Caco-2 (cell line): ENCODE measurements around the gene PRR19. TPM values are rescaled to one million over a fixed set of nuclear protein-coding genes. Genes with fewer than 3 reads are reported as not detected.

Source experiments
- BruUV-seq: library from RNA; stranded (reverse); fragments of 400-500 nt; replicated peaks from 2 replicates; lab custom pipeline; 2021; lab: Mats Ljungman, UMichigan
- CTCF ChIA-PET: fragments of 300-600 bp; sonication (Branson Sonifier 250); formaldehyde crosslinking; loops from one replicate; lab custom pipeline; 2022; ENCODE audit warnings: antibody characterized with exemption; lab: Charles Lee
- POLR2A ChIA-PET: fragments of 300-600 bp; sonication (Branson Sonifier 250); formaldehyde crosslinking; loops from one replicate; lab custom pipeline; 2022; ENCODE audit warnings: antibody characterized with exemption; lab: Charles Lee
- DNase-seq, 2 experiments: peaks; one replicate each; pipeline versions ENCODE4 v3.0.0 to v3.0.0-alpha.2; 2020 to 2022
- H3K27me3 ChIP-seq: replicated peaks from 2 replicates; pipeline ENCODE4 v1.6.0; 2011; ENCODE audit warnings: low read length; ENCODE audit not compliant: control insufficient read depth, insufficient read depth
- H3K36me3 ChIP-seq: 2 replicates; pipeline ENCODE4 v1.5.1; 2011; ENCODE audit warnings: low read length; ENCODE audit not compliant: control insufficient read depth, insufficient read depth
- H3K4me1 ChIP-seq: fragments of 250-450 bp; sonication (Bioruptor Pico); 2 replicates; pipeline ENCODE4 v1.5.1; 2020; ENCODE audit warnings: mild to moderate bottlenecking
- H3K4me3 ChIP-seq: 2 replicates; pipeline ENCODE4 v1.5.1; 2011; ENCODE audit warnings: low read depth, mild to moderate bottlenecking, control low read depth, low read length
- H3K9me3 ChIP-seq: fragments of 250-450 bp; sonication (Bioruptor Pico); 2 replicates; pipeline ENCODE4 v1.5.1; 2020; ENCODE audit warnings: mild to moderate bottlenecking, moderate library complexity
- H3K27ac Mint-ChIP-seq: one replicate; pipeline ENCODE4 v1.8.0; 2022; ENCODE audit warnings: mixed read lengths; ENCODE audit not compliant: unreplicated experiment
- H3K27me3 Mint-ChIP-seq: one replicate; pipeline ENCODE4 v1.8.0; 2022; ENCODE audit warnings: mixed read lengths; ENCODE audit not compliant: insufficient read depth, unreplicated experiment
- H3K36me3 Mint-ChIP-seq: one replicate; pipeline ENCODE4 v1.8.0; 2022; ENCODE audit warnings: mild to moderate bottlenecking, mixed read lengths; ENCODE audit not compliant: insufficient read depth, unreplicated experiment
- H3K4me1 Mint-ChIP-seq: one replicate; pipeline ENCODE4 v1.8.0; 2022; ENCODE audit warnings: low read depth, mixed read lengths; ENCODE audit not compliant: unreplicated experiment
- H3K4me3 Mint-ChIP-seq: one replicate; pipeline ENCODE4 v1.8.0; 2022; ENCODE audit warnings: mild to moderate bottlenecking, moderate library complexity, mixed read lengths; ENCODE audit not compliant: unreplicated experiment
- H3K9me3 Mint-ChIP-seq: one replicate; pipeline ENCODE4 v1.8.0; 2022; ENCODE audit warnings: mixed read lengths; ENCODE audit not compliant: unreplicated experiment
- intact Hi-C: fragments of 100-400 bp; cut with micrococcal nuclease; formaldehyde crosslinking; loops from one replicate; pipeline ENCODE4 v1.10.0; 2022; ENCODE audit not compliant: unreplicated experiment
- total RNA-seq: library from RNA; stranded (reverse); gene quantifications from 2 replicates; pipeline ENCODE4 v1.2.3, GENCODE V29; 2022
- TF ChIP-seq, protein P1 (sequence below), 2 experiments: fragments of 200-600 bp in 1 of 2; IDR thresholded peaks; 1 replicate in 1 of 2; 2 replicates in 1 of 2; pipeline versions ENCODE4 v1.5.1 to v1.8.0; 2011 to 2022; ENCODE audit warnings: antibody characterized with exemption in 1 of 2, control low read depth in 1 of 2, inconsistent platforms in 1 of 2, low read depth in 1 of 2, low read length in 1 of 2, mild to moderate bottlenecking in 1 of 2, moderate library complexity in 1 of 2; ENCODE audit not compliant: insufficient read depth in 1 of 2, severe bottlenecking in 1 of 2, unreplicated experiment in 1 of 2

PRR19 gene
- total RNA-seq, 1 experiment from 2014 or later, result 2.8 TPM

DNA sequence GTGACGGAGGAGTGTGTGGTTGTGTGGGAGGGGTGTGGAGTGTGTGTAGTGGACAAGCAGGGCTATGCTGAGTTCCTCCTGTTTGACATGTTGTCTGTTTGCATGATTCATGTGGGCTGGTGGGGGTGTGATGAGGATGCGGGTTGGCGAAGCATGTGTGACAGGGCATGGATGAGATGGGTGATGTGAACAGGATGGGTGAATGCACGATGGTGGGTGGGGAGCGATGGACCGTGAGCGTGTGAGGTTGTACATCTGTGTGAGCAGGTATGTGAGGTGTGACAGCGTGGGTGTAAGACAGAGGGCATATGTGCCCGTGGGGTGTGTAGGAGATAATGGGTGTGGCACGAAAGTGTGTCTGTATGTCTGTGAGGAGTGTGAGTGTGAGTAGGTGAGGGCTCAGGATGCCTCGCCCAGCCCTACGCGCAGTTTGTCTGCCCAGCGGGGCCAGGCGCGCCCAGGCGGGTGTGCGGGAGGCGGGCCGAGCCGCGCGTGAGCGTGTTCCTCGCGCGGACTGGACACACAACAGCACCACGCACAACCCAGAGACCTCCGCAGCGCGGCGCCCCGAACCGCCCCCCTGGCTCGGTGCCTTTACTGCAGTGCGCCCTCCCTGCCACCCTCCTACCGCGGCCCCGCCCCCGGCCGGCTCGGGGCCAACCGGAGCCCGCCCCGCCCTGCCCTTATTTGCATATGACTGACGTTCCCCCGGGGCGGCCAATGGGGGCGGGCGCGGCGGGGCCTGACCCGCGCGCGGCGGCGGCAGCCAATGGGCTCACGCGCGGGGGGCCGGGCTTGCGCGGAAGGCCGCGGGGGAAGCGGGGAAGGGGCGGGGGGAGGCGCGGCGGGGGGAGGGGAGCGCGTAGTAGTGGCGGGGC is 18.5 kb upstream of the PRR19 start:
- ChIA-PET CTCF (interaction anchor here (0.6 kb wide), 1 partner anchor 113 kb away, joined by 3 read pairs; no protein-coding TSS in a partner anchor), POLR2A (no interaction called here)
- Histone ChIP-seq H3K36me3 (no peaks in the 10 kb centered on the region), H3K4me3 (peak overlapping the region; percentile 79), H3K9me3 (no peaks in the 10 kb centered on the region), H3K27me3 (no peaks in the 10 kb centered on the region), H3K4me1 (peaks cover 40% of the 10 kb centered on the region)
- Mint-ChIP-seq H3K9me3 (no peaks in the 10 kb centered on the region), H3K36me3 (peaks cover 30% of the 10 kb centered on the region), H3K4me1 (peaks cover 29% of the 10 kb centered on the region), H3K4me3 (no peak overlapping the region), H3K27ac (no peak overlapping the region), H3K27me3 (no peaks in the 10 kb centered on the region)
- TF ChIP-seq, protein P1, sequence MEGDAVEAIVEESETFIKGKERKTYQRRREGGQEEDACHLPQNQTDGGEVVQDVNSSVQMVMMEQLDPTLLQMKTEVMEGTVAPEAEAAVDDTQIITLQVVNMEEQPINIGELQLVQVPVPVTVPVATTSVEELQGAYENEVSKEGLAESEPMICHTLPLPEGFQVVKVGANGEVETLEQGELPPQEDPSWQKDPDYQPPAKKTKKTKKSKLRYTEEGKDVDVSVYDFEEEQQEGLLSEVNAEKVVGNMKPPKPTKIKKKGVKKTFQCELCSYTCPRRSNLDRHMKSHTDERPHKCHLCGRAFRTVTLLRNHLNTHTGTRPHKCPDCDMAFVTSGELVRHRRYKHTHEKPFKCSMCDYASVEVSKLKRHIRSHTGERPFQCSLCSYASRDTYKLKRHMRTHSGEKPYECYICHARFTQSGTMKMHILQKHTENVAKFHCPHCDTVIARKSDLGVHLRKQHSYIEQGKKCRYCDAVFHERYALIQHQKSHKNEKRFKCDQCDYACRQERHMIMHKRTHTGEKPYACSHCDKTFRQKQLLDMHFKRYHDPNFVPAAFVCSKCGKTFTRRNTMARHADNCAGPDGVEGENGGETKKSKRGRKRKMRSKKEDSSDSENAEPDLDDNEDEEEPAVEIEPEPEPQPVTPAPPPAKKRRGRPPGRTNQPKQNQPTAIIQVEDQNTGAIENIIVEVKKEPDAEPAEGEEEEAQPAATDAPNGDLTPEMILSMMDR (IDR thresholded peaks at IDR 0.05; ENCODE audit: insufficient read depth in 1 of 2, low read depth in 1 of 2, low read length in 1 of 2, severe bottlenecking in 1 of 2, unreplicated experiment in 1 of 2), result no peak
- intact Hi-C loops, result loop anchor here (1.0 to 2.0 kb wide), 2 partner anchors 39 to 67 kb away; partner anchors contain the start of gene DEDD2
- TSS peak; percentile 55 for BruUV-seq
- peak; percentile 95 to 98 for DNase-seq

- Mint-ChIP-seq H3K4me3 (peak overlapping the region; percentile 96), H3K27ac (no peak overlapping the region), H3K4me1 (peaks cover 26% of the 10 kb centered on the region), H3K9me3 (no peaks in the 10 kb centered on the region), H3K27me3 (no peaks in the 10 kb centered on the region), H3K36me3 (peaks cover 29% of the 10 kb centered on the region)
- Histone ChIP-seq H3K4me1 (peaks cover 38% of the 10 kb centered on the region), H3K27me3 (no peaks in the 10 kb centered on the region), H3K4me3 (peak overlapping the region; percentile 64), H3K36me3 (no peaks in the 10 kb centered on the region), H3K9me3 (no peaks in the 10 kb centered on the region)
- TF ChIP-seq, protein P1 (IDR thresholded peaks at IDR 0.05; ENCODE audit: insufficient read depth in 1 of 2, low read depth in 1 of 2, low read length in 1 of 2, severe bottlenecking in 1 of 2, unreplicated experiment in 1 of 2), result no peak
- BruUV-seq, result no TSS peak
- CTCF ChIA-PET, result interaction anchor here (0.6 kb wide), 1 partner anchor 112 kb away, joined by 3 read pairs; no protein-coding TSS in a partner anchor
- POLR2A ChIA-PET, result interaction anchor here (0.5 kb wide), 1 partner anchor 510 kb away, joined by 3 read pairs; no protein-coding TSS in a partner anchor
- peak; percentile 85 to 89 for DNase-seq
- intact Hi-C loops, result no loop called here
Measured at GRCh38 chr19:42284066-42284501, 17.8 kb upstream of the PRR19 start.

DNA sequence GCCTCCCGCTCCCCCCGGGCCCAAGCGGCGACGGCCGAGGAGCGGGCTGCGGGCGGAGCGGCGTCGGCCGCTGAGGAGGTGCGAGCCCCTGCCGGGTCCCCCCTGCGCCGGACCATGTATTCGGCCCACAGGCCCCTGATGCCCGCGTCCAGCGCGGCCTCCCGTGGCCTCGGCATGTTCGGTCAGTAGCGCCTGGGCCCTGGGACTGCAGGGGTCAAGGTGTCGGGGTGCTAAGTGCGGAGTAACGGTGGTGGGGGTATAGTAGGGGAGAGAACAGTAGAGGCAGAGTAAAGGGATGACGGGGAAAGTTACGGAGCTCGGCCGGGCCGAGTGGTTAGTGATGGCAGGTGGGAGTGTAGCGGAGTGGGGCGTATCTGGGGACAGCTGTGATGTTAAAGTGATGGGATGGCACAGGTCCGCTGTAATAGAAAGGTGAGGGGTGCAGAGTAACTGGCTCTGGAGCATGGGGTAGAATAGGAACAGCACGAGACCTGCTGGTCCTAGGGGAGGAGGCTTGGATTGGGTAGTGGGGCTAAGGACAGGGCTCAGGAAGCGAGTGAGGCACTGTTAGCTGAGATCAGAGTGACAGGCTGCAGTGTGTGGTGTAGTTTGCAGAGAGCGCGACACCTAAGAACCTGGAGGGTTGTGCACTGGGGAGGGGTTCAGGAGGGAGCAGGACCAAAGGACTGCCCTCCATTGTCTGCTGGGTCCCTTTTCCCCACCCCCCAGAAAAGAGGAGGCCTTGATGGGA is 17.2 kb upstream of the PRR19 start:
- no peaks in the 10 kb centered on the region for H3K36me3 ChIP-seq
- Mint-ChIP-seq H3K27me3 (no peaks in the 10 kb centered on the region), H3K4me1 (peaks cover 19% of the 10 kb centered on the region), H3K27ac (peak overlapping the region; percentile 61), H3K9me3 (no peaks in the 10 kb centered on the region), H3K4me3 (peak overlapping the region; percentile 96), H3K36me3 (peaks cover 23% of the 10 kb centered on the region)
- no peaks in the 10 kb centered on the region for H3K9me3 ChIP-seq
- no TSS peak for BruUV-seq
- TF ChIP-seq, protein P1 (IDR thresholded peaks at IDR 0.05; ENCODE audit: insufficient read depth in 1 of 2, low read depth in 1 of 2, low read length in 1 of 2, severe bottlenecking in 1 of 2, unreplicated experiment in 1 of 2), result no peak
- intact Hi-C loops, result no loop called here
- peak in 1 of 2 experiments; percentile 42 for DNase-seq
- H3K4me3 ChIP-seq, result peak overlapping the region; percentile 64
- ChIA-PET CTCF (interaction anchor here (0.6 to 0.7 kb wide), 2 partner anchors 42 to 48 kb away, joined by 3 to 4 read pairs; no protein-coding TSS in a partner anchor), POLR2A (interaction anchor here (0.5 to 0.6 kb wide), 2 partner anchors 42 to 511 kb away, joined by 3 read pairs; partner anchors contain the start of gene GSK3A)
- no peaks in the 10 kb centered on the region for H3K27me3 ChIP-seq
- H3K4me1 ChIP-seq, result peaks cover 32% of the 10 kb centered on the region
